Cortex of kidney (tissue), 1 donor: ENCODE results near the gene LDLRAD1.
"Not testable (repeated sequence)": the region's sequence is repeated elsewhere in the genome, so short reads cannot be mapped to it uniquely, and the experiment has no call there.

Source experiments
- DNase-seq: peaks from one replicate; lab custom pipeline; 2025; lab: John Stamatoyannopoulos, UW

The LDLRAD1 gene, protein sequence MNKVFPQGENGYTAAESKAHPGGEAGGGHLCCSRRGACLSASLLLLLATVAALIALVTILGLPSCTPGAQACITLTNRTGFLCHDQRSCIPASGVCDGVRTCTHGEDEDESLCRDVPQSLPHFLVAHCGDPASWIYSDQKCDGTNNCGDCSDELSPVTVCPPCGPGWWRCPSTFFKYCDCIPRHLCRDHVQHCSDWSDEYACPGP

GRCh38 chr1:54017979-54018378 lies at the start of gene LDLRAD1:
TSS of gene LDLRAD1 (minus strand) at chr1:54018186. CDS start at chr1:54018112, 74 bp downstream.
- DNase-seq = no peak

DNA sequence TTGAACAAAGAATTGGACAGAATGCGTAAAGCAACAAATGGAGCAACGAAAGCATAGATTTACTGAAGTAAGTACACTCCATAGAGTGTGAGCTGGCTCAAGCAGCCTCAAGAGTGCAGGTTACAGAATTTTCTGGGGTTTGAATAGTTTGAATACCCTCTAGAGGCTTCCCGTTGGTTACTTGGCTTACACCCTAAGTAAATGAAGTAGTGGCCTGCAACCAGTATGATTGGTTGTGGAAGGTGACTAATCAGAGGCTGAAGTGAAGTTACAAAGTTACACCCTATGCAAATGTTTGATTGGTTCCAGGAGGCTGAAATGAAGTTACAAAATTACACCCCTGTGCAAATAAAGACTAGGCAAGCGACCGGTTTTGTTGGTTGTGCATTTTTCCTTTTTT lies 46.3 kb upstream of the LDLRAD1 start:
- no peak for DNase-seq

DNA sequence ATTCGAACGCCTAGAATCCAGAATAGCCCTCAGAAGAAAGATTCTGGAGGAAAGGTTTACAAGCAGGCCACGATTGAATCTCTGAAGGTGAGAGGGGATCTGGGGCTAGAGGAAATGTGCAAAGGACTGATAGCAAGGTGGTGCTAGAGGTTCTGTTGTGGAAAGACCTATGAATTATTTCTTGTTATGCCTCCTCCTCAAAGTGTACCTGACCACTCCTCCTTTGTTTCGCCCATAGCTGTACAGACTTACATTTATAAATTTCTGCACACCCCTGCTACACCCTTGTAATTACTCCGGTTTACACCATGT lies 36.4 kb upstream of the LDLRAD1 start:
- DNase-seq = no peak

DNA sequence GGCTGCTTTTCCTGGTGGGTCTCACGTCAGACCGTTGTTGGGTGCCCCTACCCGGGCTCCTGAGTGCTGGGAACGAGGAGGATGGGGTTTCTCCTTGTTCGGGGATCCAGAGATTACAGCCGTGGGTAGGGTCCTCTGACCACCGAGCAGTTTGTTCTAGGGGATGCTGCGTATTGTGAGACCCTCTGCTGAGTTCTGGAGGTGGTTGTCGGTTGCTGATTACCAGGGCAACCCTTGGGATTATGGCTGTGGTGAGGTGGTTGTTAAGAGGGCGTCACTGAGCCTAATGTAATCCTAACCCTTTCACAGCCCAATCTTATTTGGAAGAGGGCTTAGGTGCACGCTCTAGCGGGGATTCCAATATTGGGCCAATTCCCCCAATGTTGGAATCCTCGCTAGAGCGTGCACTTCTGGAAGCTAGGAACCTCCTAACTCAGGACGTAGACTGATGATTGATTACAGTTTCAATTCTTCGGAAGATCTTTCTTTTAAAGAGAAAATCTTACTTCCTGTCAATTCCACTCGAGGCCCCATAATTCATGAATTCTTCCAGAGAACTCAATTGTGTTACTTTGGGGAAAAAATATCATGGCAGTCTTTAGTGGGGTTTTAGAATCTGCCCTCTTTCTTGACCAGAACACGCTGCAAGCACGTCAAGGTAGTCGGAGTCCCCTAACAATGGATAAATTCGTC lies 35.9 kb upstream of the LDLRAD1 start:
- no peak for DNase-seq

- DNase-seq = peak; percentile 91
Observed at GRCh38 chr1:54052934-54053744, 35.2 kb upstream of the LDLRAD1 start, which contains the start of the genes TCEANC2 and TMEM59. TSS of gene TCEANC2 (plus strand) at chr1:54053608. CDS start at chr1:54054423, 815 bp downstream. TSS of gene TMEM59 (minus strand) at chr1:54053204. CDS start at chr1:54053188, 16 bp downstream.

DNA sequence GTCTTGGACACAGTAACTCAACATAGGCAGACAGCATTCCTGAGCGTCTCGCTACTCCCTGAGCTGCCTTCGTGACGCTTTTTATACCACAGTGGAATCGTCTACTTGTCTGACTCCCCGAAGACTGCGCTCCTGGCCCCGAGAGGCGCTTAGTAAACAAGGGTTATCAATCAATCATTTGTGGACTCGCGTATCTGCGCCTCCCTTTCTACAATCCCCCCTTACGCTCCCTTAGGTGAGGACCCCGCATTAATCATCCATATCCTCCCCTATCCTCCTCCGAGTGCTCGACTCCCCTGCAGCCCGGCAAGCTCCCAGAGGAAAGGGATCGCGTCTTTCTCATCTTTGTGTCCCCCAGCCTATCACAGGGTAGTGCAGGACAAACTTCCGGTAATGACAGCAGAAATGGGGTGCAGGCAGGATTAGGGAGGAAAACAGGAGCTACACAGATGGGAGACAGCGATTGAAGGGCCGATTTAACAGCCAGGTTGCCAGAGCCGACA lies 34.5 kb upstream of the LDLRAD1 start:
- DNase-seq = no peak

DNA sequence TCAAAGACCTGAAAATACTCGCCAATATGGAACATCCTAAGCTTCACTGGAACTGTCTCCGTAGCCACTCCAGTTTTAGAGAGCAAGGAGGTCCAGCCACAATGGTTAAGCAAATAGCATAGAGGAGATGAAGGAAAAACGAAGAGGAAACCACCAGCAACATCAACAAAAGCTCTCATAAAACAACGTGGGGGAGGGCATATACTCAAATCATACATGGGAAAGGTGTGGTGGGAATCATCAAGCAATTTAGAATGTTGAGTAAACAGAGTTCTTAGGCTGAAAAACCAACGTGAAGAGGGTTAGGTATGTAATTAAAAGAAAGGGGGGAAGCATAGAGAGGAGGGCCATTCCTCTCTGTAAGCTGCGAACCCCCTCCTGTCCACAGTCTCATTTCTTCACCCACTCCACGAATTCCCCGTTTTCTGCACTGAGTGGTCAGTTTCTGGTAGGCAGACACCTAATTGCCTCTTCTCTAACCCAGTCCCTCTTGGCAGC lies 34.0 kb upstream of the LDLRAD1 start:
- no peak for DNase-seq

DNA sequence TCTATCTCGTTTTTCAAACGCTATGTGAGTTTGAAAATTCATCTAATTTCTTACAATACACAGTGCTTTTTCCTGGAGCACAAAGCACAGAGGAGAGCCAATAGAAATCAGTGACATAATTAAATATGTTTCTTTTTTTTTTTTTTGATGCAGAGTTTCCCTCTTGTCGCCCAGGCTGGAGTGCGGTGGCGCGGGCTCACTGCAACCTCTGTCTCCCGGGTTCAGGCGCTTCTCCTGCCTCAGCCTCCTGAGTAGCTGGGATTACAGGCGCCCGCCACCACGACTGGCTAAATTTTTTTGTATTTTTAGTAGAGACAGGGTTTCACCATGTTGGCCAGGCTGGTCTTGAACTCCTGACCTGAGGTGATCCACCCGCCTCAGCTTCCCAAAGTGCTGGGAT lies 32.4 kb upstream of the LDLRAD1 start:
- DNase-seq = not testable (repeated sequence)

GRCh38 chr1:54047384-54048305 lies 29.7 kb upstream of the LDLRAD1 start:
- no peak for DNase-seq

- no peak for DNase-seq
Observed at GRCh38 chr1:54046671-54047383, 28.8 kb upstream of the LDLRAD1 start.

DNA sequence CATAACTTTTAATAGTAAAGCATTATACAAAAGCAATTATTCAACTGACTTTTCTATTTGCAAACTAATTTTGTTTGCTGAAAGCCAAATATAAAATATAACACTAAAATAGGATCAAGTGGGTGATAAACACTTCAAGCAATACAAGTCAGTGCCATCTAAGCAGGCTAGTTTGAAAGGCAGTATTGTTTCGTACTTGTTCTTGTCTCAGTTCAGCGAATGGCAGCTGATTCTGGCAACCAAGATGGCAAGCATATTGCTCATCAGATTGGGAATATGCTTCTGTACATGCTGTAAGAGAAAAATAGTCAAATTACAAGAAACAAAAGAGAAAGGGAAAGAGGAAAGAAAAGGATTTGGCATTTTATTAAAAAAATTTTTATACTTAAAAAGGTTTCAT lies 27.5 kb upstream of the LDLRAD1 start:
- DNase-seq = no peak

DNA sequence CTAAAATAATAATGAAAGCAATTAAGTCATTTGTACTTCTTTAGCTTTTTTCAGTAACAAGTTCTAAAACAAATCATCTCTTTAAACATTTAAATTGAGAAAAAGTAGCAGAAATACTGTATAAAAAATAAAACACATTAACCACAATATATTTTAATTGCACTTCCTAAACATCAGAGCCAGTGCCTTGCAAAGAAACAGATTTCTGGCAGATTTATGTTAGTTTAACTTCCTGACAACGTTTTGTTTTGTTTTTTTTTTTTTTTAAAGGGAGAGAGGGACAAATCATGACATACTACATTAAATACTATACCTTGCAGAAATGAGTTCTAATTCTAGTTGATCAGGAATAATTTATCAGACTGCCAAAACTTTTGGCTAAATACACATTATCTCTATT lies 23.8 kb upstream of the LDLRAD1 start:
- no peak for DNase-seq

GRCh38 chr1:54037476-54037875 lies 19.5 kb upstream of the LDLRAD1 start:
- DNase-seq = no peak

- DNase-seq = no peak
Observed at GRCh38 chr1:54028306-54029251, 10.6 kb upstream of the LDLRAD1 start.

GRCh38 chr1:54027848-54028247 lies 9.9 kb upstream of the LDLRAD1 start:
- DNase-seq = no peak

- DNase-seq = not testable (repeated sequence)
Observed at GRCh38 chr1:54024811-54025210, 6.8 kb upstream of the LDLRAD1 start.

DNA sequence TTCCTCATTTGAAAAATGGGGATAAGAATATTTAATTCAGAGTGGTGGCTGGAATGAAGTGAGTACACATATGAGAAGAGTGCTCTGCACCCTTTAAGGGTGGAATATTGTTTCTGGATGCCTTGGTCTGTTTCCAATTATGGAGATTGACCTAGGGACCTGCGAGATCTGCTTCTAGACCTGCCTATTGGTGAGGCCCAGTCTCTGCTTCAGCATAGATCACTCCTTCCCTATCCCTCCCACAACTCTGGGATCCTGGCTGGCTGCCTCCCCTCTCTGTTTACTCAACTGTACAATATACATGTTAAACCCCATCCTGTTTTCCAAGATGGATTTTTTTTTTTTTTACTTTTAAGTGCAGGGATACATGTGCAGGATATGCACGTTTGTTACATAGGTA lies 6.4 kb upstream of the LDLRAD1 start:
- DNase-seq = no peak

DNA sequence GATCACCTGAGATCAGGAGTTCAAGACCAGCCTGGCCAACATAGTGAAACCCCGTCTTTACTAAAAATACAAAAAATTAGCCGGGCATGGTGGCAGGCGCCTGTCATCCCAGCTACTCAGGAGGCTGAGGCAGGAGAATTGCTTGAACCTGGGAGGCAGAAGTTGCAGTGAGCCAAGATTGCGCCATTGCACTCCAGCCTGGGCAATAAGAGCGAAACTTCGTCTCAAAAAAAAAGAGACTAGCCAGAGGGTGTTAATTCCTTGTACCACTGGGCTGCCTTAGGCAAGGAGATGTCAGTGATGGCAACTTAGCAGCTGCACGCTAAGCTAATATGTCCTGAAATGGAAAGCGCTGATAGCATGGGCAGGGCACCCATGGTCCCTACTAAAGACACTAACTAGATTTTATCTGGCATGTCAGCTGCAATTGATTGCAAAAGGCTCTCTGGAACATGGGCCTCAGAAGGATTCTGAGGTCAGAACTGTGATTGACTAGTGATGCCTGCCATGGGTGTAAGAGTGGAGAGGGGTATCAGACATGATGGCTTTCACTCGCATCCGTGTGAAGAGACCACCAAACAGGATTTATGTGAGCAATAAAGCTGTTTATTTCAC lies 1.7 kb upstream of the LDLRAD1 start:
- not testable (repeated sequence) for DNase-seq

DNA sequence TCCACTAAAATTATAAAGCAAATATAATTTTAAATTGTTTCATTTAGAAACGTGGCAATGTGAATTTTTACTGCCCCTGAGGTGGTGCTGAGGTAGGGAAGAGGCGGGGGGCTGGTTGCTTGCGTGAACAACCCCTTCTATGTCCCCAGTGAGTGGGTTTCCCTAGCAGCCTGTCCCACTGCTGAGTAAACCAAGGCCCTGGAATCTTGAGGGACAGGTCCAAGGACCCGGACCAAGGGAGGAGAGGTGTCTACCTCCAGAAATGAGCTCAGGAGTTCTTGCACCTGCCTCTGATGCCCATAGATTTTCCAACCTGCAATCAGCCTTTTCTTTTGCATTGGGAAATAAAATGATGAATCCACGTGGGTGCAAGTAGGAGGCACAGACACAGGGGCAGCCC lies 649 bp upstream of the LDLRAD1 start:
- no peak for DNase-seq
